Fibroblast of villous mesenchyme (primary cell): ENCODE measurements around the gene ALDH2. TPM values are rescaled to one million over a fixed set of nuclear protein-coding genes. Genes with fewer than 3 reads are reported as not detected.

Experiments used
- DNase-seq: peaks from one replicate; pipeline ENCODE4 v3.0.0-alpha.2; 2010; ENCODE audit warnings: low read depth
- H3K4me3 ChIP-seq: 2 replicates; pipeline ENCODE4 v1.5.1; 2011; ENCODE audit warnings: low read depth, mild to moderate bottlenecking, low read length
- CTCF ChIP-seq: IDR thresholded peaks from 2 replicates; pipeline ENCODE4 v1.5.1; 2012; ENCODE audit warnings: low read depth, mild to moderate bottlenecking, low read length; ENCODE audit not compliant: insufficient read depth
- total RNA-seq: library from RNA; depleted of rRNA; stranded (reverse); fragments of >200 nt; gene quantifications from 2 replicates; pipeline ENCODE4 v1.2.3, GENCODE V29; 2012

ALDH2 gene
- total RNA-seq, 1 donor: 13.4 TPM

- TF ChIP-seq CTCF: no peak
- DNase-seq: no peak
- H3K4me3 ChIP-seq: no peak overlapping the region
Measured at GRCh38 chr12:111776836-111777344, 10.2 kb downstream of the ALDH2 start.

GRCh38 chr12:111777345-111778045 lies 10.8 kb downstream of the ALDH2 start:
- H3K4me3 ChIP-seq: no peak overlapping the region
- no peak for TF ChIP-seq CTCF
- no peak for DNase-seq

- no peak for TF ChIP-seq CTCF
Measured at GRCh38 chr12:111780166-111780565, 13.4 kb downstream of the ALDH2 start.

GRCh38 chr12:111780615-111781014 lies 13.9 kb downstream of the ALDH2 start:
- DNase-seq: no peak
- TF ChIP-seq CTCF: no peak
- no peak overlapping the region for H3K4me3 ChIP-seq

More at GRCh38 chr12:111780166-111780565, 13.4 kb downstream of the ALDH2 start:
- H3K4me3 ChIP-seq: no peak overlapping the region
- DNase-seq: no peak

GRCh38 chr12:111781085-111781658 lies 14.4 kb downstream of the ALDH2 start:
- TF ChIP-seq CTCF: no peak
- H3K4me3 ChIP-seq: no peak overlapping the region
- no peak for DNase-seq

GRCh38 chr12:111783046-111783445 lies 16.3 kb downstream of the ALDH2 start:
- no peak overlapping the region for H3K4me3 ChIP-seq
- DNase-seq: no peak
- TF ChIP-seq CTCF: no peak
